GM13976 (cell line): ENCODE results near the gene COMMD2.

Experiments
- DNase-seq: peaks from one replicate; pipeline ENCODE4 v3.0.0; 2012; ENCODE audit warnings: low spot score
- CTCF ChIP-seq: IDR thresholded peaks from 2 replicates; pipeline ENCODE4 v1.5.1; 2012; ENCODE audit warnings: borderline replicate concordance, mild to moderate bottlenecking; ENCODE audit not compliant: insufficient read depth; ENCODE audit errors: extremely low read depth, missing control alignments, control extremely low read depth
- in situ Hi-C: fragments of 300-500 bp; cut with MboI; formaldehyde crosslinking; loops from one replicate; pipeline ENCODE4 v1.12.0; 2022; ENCODE audit warnings: low sequenced_read_pairs, mixed read lengths, inconsistent platforms; ENCODE audit not compliant: unreplicated experiment

Gene COMMD2

GRCh38 chr3:149777414-149778214 is 25.3 kb upstream of the COMMD2 start:
- in situ Hi-C loops = no loop called here
- DNase-seq = no peak
- no peak for TF ChIP-seq CTCF

- no peak for DNase-seq
- in situ Hi-C loops = no loop called here
- no peak for TF ChIP-seq CTCF
Measured at GRCh38 chr3:149776170-149776569, 23.9 kb upstream of the COMMD2 start.

GRCh38 chr3:149772861-149773260 is 20.6 kb upstream of the COMMD2 start:
- DNase-seq = no peak
- no peak for TF ChIP-seq CTCF
- in situ Hi-C loops = no loop called here

GRCh38 chr3:149771652-149772271 is 19.5 kb upstream of the COMMD2 start:
- TF ChIP-seq CTCF = peak; percentile 71
- DNase-seq = peak; percentile 50
- in situ Hi-C loops = no loop called here

GRCh38 chr3:149770246-149770645 is 18.0 kb upstream of the COMMD2 start:
- in situ Hi-C loops = no loop called here
- no peak for DNase-seq

GRCh38 chr3:149768704-149769103 is 16.4 kb upstream of the COMMD2 start:
- in situ Hi-C loops = no loop called here
- TF ChIP-seq CTCF = no peak
- no peak for DNase-seq

More at GRCh38 chr3:149770246-149770645, 18.0 kb upstream of the COMMD2 start:
- no peak for TF ChIP-seq CTCF
